ENCODE results near the gene IBTK. TPM values are rescaled to one million over a fixed set of nuclear protein-coding genes. Genes with fewer than 3 reads are reported as not detected.
A peak's percentile ranks its signal among the peaks of the same experiment; 100 is the strongest.
"Not testable (repeated sequence)": the region's sequence is repeated elsewhere in the genome, so short reads cannot be mapped to it uniquely, and the experiment has no call there.

The IBTK gene
- total and polyA plus RNA-seq, 2 experiments from 2014 or later = 14.9 to 20.2 TPM

DNA sequence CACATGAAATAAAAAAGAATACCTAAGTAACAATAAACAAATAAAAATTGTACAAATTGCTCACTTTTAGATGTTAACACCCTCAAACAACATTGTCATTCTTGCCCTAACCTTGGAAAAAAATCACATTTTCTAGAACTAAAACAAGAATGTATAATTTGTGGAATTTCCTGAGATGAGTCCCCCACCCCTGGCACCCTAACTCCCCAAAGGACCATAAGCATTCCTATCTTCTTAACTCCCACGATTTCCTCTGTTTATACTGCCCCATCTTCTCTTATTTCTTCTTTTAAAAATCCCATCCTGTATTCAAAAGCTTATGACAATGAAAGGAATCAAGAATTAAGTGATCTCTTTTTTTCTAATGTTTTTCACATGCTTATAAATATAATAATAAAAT is 70.9 kb downstream of the IBTK start:
- Histone ChIP-seq H3K36me3 (peaks cover 33% of the 10 kb centered on the region), H3K9me3 (ENCODE audit: low read depth) (no peaks in the 10 kb centered on the region), H3K4me1 (ENCODE audit: low read depth) (no peaks in the 10 kb centered on the region), H3K27me3 (no peaks in the 10 kb centered on the region), H3K4me3 (no peak overlapping the region), H3K27ac (no peak overlapping the region)
- TF ChIP-seq, protein P1, sequence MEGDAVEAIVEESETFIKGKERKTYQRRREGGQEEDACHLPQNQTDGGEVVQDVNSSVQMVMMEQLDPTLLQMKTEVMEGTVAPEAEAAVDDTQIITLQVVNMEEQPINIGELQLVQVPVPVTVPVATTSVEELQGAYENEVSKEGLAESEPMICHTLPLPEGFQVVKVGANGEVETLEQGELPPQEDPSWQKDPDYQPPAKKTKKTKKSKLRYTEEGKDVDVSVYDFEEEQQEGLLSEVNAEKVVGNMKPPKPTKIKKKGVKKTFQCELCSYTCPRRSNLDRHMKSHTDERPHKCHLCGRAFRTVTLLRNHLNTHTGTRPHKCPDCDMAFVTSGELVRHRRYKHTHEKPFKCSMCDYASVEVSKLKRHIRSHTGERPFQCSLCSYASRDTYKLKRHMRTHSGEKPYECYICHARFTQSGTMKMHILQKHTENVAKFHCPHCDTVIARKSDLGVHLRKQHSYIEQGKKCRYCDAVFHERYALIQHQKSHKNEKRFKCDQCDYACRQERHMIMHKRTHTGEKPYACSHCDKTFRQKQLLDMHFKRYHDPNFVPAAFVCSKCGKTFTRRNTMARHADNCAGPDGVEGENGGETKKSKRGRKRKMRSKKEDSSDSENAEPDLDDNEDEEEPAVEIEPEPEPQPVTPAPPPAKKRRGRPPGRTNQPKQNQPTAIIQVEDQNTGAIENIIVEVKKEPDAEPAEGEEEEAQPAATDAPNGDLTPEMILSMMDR (IDR thresholded peaks at IDR 0.05; ENCODE audit: low read depth, low read length) = no peak
- peak in 1 of 2 donors; percentile 15 for DNase-seq (ENCODE audit: low read depth in 1 of 2, low spot score in 1 of 2)

DNA sequence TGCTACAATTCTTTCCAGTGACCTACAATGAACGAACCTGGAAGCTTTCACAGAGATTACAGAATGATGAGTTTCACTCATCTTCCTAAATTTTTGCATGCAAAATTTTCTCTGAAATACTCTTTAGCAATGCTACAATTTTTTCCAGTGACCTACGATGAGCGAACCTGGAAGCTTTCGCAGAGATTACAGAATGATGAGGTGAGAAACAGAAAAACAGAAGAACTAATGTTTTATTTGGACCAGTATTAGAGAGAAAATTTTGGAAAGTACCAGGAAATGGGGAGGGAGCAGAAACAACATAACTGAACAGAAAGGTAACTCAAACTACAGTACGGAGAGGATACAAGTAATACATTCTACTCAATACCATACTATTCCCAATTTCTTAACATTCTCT is 75.0 kb downstream of the IBTK start:
- H3K9me3 ChIP-seq (ENCODE audit: low read depth) = no peaks in the 10 kb centered on the region
- no peaks in the 10 kb centered on the region for H3K27me3 ChIP-seq
- DNase-seq (ENCODE audit: low read depth in 1 of 2, low spot score in 1 of 2) = no peak
- no peak overlapping the region for H3K4me3 ChIP-seq
- H3K4me1 ChIP-seq (ENCODE audit: low read depth) = no peaks in the 10 kb centered on the region
- H3K27ac ChIP-seq = no peak overlapping the region
- TF ChIP-seq, protein P1 (IDR thresholded peaks at IDR 0.05; ENCODE audit: low read depth, low read length) = no peak
- H3K36me3 ChIP-seq = peaks cover 44% of the 10 kb centered on the region

DNA sequence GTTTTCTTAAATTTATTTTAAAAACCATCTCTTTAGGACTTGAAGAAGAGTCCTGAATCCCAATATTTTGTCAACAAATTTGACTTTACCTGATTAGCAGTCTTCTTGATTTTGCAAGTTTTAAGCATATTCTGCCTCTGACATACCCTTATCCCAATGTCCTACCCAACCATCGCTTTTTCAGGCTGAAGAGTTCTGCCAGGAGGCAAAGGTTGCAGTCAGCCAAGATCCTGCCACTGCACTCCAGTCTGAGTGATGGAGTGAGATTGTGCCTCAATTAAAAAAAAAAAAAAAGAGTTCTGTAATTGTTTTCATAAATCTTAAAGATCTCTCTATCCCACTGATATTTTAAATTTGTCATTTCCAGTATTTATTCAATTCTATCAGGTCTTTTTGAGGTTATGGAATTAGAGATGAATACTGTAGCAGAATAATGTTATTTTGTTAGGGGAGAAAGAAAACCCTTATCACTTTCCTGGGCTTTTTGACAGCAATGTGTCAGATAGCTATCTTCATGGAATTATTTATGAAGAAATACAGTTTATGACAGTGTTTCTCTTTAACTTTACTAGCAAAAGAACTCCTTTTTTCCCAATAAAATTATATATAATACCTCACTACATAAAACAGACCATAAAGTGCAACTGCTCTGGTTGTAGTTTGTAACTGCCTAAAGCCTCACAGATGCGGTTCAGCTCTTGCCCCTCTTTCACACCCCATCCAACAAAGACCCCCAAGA is 78.2 kb downstream of the IBTK start:
- no peak for DNase-seq (ENCODE audit: low read depth in 1 of 2, low spot score in 1 of 2)
- TF ChIP-seq, protein P1 (IDR thresholded peaks at IDR 0.05; ENCODE audit: low read depth, low read length) = no peak
- no peaks in the 10 kb centered on the region for H3K27me3 ChIP-seq
- H3K9me3 ChIP-seq (ENCODE audit: low read depth) = no peaks in the 10 kb centered on the region
- no peaks in the 10 kb centered on the region for H3K4me1 ChIP-seq (ENCODE audit: low read depth)
- no peak overlapping the region for H3K4me3 ChIP-seq
- no peak overlapping the region for H3K27ac ChIP-seq
- peaks cover 40% of the 10 kb centered on the region for H3K36me3 ChIP-seq

- Histone ChIP-seq H3K9me3 (ENCODE audit: low read depth) (no peaks in the 10 kb centered on the region), H3K4me1 (ENCODE audit: low read depth) (no peaks in the 10 kb centered on the region), H3K36me3 (peaks cover 21% of the 10 kb centered on the region), H3K4me3 (no peak overlapping the region), H3K27me3 (no peaks in the 10 kb centered on the region), H3K27ac (peak overlapping the region; percentile 20)
- TF ChIP-seq, protein P1 (IDR thresholded peaks at IDR 0.05; ENCODE audit: low read depth, low read length) = no peak
- no peak for DNase-seq (ENCODE audit: low read depth in 1 of 2, low spot score in 1 of 2)
These were observed 81.1 kb downstream of the IBTK start for GRCh38 chr6:82166493-82166892.

DNA sequence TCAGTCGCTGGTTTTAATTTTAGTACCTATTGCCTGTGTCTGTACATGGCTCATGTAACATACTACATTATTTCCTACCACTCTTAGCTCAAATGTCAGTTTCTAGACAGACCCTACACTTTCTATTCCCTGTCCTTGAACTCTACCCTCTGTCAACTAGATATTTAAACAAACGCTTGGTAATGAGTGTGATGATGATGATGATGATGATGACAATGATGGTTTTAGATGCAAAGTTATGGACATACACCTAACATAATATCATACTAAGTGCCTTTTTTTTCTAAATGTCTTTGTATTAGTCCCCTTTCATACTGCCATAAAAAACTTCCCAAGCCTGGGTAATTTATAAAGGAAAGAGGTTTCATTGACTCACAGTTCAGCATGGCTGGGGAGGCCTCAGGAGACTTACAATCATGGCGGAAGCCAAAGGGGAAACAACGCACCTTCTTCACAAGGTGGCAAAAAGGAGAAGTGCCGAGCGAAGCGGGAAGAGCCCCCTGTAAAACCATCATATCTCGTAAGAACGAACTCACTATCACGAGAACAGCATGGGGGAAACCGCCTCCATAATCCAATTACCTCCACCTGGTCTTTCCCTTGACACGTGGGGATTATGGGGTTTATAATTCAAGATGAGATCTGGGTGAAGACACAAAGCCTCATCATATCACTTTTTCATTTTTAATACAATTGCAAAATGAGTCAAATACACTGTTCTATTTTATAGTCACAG is 87.1 kb downstream of the IBTK start:
- no peak for DNase-seq (ENCODE audit: low read depth in 1 of 2, low spot score in 1 of 2)
- Histone ChIP-seq H3K27me3 (no peaks in the 10 kb centered on the region), H3K4me1 (ENCODE audit: low read depth) (no peaks in the 10 kb centered on the region), H3K9me3 (ENCODE audit: low read depth) (no peaks in the 10 kb centered on the region), H3K4me3 (no peak overlapping the region), H3K36me3 (no peaks in the 10 kb centered on the region), H3K27ac (no peak overlapping the region)
- TF ChIP-seq, protein P1 (IDR thresholded peaks at IDR 0.05; ENCODE audit: low read depth, low read length) = no peak

- not testable (repeated sequence) for H3K36me3 ChIP-seq; H3K4me1 ChIP-seq (ENCODE audit: low read depth); H3K27ac ChIP-seq; H3K27me3 ChIP-seq; DNase-seq (ENCODE audit: low read depth in 1 of 2, low spot score in 1 of 2); H3K9me3 ChIP-seq (ENCODE audit: low read depth); H3K4me3 ChIP-seq
These were observed 94.8 kb downstream of the IBTK start for GRCh38 chr6:82152786-82153185.

DNA sequence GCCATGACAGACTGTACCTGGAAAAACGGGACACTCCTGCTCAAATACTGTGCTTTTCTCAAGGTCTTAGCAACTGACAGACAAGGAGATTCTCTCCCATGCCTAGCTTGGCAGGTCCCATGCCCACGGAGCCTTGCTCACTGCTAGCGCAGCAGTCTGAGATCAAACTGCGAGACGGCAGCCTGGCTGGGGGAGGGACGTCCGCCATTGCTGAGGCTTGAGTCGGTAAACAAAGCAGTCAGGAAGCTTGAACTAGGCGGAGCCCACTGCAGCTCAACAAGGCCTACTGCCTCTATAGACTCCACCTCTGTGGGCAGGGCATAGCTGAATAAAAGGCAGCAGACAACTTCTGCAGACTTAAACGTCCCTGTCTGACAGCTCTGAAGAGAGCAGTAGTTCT is 96.4 kb downstream of the IBTK start:
- not testable (repeated sequence) for DNase-seq (ENCODE audit: low read depth in 1 of 2, low spot score in 1 of 2); H3K9me3 ChIP-seq (ENCODE audit: low read depth); H3K4me3 ChIP-seq; H3K27ac ChIP-seq; H3K4me1 ChIP-seq (ENCODE audit: low read depth); H3K36me3 ChIP-seq; H3K27me3 ChIP-seq
